BE2C (cell line): ENCODE measurements around the gene MLC1.

ENCODE experiments used
- DNase-seq: peaks from one replicate; pipeline ENCODE4 v3.0.0-alpha.2; 2020
- H3K27me3 ChIP-seq: fragments of 250-450 bp; sonication (Bioruptor Pico); 2 replicates; pipeline ENCODE4 v1.5.1; 2020; ENCODE audit warnings: mild to moderate bottlenecking
- H3K36me3 ChIP-seq: fragments of 250-450 bp; sonication (Bioruptor Pico); 2 replicates; pipeline ENCODE4 v1.5.1; 2020; ENCODE audit warnings: mild to moderate bottlenecking
- H3K4me1 ChIP-seq: fragments of 250-450 bp; sonication (Bioruptor Pico); 2 replicates; pipeline ENCODE4 v1.5.1; 2020
- H3K4me3 ChIP-seq: 2 replicates; pipeline ENCODE4 v1.5.1; 2011; ENCODE audit warnings: low read depth, low read length
- H3K9me3 ChIP-seq: fragments of 250-450 bp; sonication (Bioruptor Pico); 2 replicates; pipeline ENCODE4 v1.5.1; 2020
- TF ChIP-seq, protein P1 (sequence below): IDR thresholded peaks from 2 replicates; pipeline ENCODE4 v1.5.1; 2012; ENCODE audit warnings: mild to moderate bottlenecking, low read depth, low read length

Gene MLC1

DNA sequence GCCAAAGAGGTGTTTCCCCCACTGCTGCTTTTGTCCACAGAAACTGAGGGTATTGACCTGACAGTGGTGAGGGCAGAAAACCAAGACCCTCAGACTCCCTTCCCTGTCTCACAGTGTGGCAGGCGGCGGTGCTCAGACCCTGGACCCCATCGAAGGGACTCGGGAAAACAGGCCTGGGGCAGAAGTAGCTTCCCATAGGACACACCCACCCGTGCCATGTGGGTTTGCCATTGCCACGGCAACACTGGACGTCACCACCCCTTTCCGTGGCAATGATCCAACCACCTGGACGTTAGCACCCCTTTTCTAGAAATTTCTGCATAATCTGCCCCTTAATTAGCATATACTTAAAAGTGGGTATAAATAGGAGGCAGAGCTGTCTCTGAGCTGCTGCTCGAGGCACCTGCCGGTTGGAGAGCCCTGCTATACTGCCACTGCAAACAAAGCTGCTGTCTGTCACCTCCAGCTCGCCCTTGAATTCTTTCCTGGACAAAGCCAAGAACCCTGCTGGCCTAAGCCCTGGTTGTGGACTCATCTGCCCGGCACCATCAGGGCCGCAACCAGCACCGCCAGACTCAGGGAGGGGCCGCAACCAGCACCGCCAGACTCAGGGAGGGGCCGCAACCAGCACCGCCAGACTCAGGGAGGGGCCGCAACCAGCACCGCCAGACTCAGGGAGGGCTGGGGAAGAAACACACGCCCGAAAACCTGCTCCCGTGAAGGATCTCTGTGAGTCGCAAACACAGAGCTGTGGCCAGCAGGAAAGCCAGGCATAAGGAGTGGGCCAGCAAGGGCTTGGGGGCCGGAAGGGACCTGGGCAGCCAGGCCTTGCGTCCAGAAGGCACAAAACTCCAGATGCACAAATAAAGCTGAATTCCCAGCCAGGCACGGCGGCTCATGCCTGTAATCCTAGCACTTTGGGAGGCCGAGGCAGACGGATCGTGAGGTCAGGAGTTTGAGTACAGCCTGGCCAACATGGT is 10.4 kb downstream of the MLC1 start:
- Histone ChIP-seq H3K4me3 (no peak overlapping the region), H3K9me3 (no peaks in the 10 kb centered on the region), H3K27me3 (no peaks in the 10 kb centered on the region), H3K36me3 (no peaks in the 10 kb centered on the region), H3K4me1 (no peaks in the 10 kb centered on the region)
- TF ChIP-seq, protein P1, sequence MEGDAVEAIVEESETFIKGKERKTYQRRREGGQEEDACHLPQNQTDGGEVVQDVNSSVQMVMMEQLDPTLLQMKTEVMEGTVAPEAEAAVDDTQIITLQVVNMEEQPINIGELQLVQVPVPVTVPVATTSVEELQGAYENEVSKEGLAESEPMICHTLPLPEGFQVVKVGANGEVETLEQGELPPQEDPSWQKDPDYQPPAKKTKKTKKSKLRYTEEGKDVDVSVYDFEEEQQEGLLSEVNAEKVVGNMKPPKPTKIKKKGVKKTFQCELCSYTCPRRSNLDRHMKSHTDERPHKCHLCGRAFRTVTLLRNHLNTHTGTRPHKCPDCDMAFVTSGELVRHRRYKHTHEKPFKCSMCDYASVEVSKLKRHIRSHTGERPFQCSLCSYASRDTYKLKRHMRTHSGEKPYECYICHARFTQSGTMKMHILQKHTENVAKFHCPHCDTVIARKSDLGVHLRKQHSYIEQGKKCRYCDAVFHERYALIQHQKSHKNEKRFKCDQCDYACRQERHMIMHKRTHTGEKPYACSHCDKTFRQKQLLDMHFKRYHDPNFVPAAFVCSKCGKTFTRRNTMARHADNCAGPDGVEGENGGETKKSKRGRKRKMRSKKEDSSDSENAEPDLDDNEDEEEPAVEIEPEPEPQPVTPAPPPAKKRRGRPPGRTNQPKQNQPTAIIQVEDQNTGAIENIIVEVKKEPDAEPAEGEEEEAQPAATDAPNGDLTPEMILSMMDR: no peak
- DNase-seq: no peak

DNA sequence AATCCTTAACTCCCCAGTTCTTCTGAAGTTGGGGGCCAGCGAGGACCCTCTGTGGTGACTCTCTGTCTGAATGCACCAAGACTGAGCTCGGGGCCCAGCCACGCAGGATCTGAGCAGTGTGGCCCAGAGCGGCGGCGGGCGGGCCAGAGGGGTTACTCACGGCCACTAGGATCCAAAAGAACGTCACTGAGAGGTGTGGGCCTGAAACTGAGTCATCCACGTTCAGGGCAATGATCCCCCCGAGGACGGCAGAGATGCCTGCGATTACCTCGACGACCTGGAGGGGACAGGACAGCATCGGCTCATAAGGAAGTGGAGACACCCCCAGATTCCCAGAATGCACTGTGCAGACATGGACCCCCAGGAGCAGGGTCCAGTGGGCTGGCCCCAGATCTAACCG is 11.2 kb downstream of the MLC1 start:
- Histone ChIP-seq H3K4me3 (no peak overlapping the region), H3K36me3 (no peaks in the 10 kb centered on the region), H3K27me3 (no peaks in the 10 kb centered on the region), H3K4me1 (no peaks in the 10 kb centered on the region), H3K9me3 (no peaks in the 10 kb centered on the region)
- DNase-seq: no peak
- TF ChIP-seq, protein P1: no peak

GRCh38 chr22:50072714-50073538 is 12.3 kb downstream of the MLC1 start:
- TF ChIP-seq, protein P1: no peak
- DNase-seq: no peak
- no peaks in the 10 kb centered on the region for H3K9me3 ChIP-seq
- H3K36me3 ChIP-seq: no peaks in the 10 kb centered on the region
- no peaks in the 10 kb centered on the region for H3K4me1 ChIP-seq
- H3K4me3 ChIP-seq: no peak overlapping the region
- no peaks in the 10 kb centered on the region for H3K27me3 ChIP-seq

GRCh38 chr22:50072167-50072555 is 13.1 kb downstream of the MLC1 start:
- no peak for DNase-seq
- no peaks in the 10 kb centered on the region for H3K36me3 ChIP-seq
- H3K27me3 ChIP-seq: no peaks in the 10 kb centered on the region
- TF ChIP-seq, protein P1: no peak
- no peaks in the 10 kb centered on the region for H3K4me1 ChIP-seq
- no peaks in the 10 kb centered on the region for H3K9me3 ChIP-seq
- no peak overlapping the region for H3K4me3 ChIP-seq

GRCh38 chr22:50071432-50072166 is 13.6 kb downstream of the MLC1 start:
- Histone ChIP-seq H3K36me3 (no peaks in the 10 kb centered on the region), H3K27me3 (no peaks in the 10 kb centered on the region), H3K4me3 (no peak overlapping the region), H3K4me1 (no peaks in the 10 kb centered on the region), H3K9me3 (no peaks in the 10 kb centered on the region)
- TF ChIP-seq, protein P1: no peak
- DNase-seq: no peak
